Right lung (tissue), 10 donors: ENCODE results near the gene INPP5J. TPM values are rescaled to one million over a fixed set of nuclear protein-coding genes. Genes with fewer than 3 reads are reported as not detected.
"Not testable (repeated sequence)": the region's sequence is repeated elsewhere in the genome, so short reads cannot be mapped to it uniquely, and the experiment has no call there.

Experiments used
- DNase-seq, 2 donors: peaks; one replicate each; pipeline ENCODE4 v3.0.0-alpha.2; 2013
- long read RNA-seq, 8 donors: transcript quantifications; one replicate each; lab custom pipeline, GENCODE V29; 2026
- polyA plus RNA-seq, 5 donors: library from polyadenylated mRNA; unstranded; fragments of 120-200 nt; gene quantifications; one replicate each; pipeline versions ENCODE4 v1.2.1 to v1.2.3, GENCODE V29; 2013; ENCODE audit warnings: inconsistent platforms in 1 of 5, low replicate concordance in 1 of 5; ENCODE audit not compliant: insufficient read length in 5 of 5, insufficient read depth in 1 of 5

The INPP5J gene, protein sequence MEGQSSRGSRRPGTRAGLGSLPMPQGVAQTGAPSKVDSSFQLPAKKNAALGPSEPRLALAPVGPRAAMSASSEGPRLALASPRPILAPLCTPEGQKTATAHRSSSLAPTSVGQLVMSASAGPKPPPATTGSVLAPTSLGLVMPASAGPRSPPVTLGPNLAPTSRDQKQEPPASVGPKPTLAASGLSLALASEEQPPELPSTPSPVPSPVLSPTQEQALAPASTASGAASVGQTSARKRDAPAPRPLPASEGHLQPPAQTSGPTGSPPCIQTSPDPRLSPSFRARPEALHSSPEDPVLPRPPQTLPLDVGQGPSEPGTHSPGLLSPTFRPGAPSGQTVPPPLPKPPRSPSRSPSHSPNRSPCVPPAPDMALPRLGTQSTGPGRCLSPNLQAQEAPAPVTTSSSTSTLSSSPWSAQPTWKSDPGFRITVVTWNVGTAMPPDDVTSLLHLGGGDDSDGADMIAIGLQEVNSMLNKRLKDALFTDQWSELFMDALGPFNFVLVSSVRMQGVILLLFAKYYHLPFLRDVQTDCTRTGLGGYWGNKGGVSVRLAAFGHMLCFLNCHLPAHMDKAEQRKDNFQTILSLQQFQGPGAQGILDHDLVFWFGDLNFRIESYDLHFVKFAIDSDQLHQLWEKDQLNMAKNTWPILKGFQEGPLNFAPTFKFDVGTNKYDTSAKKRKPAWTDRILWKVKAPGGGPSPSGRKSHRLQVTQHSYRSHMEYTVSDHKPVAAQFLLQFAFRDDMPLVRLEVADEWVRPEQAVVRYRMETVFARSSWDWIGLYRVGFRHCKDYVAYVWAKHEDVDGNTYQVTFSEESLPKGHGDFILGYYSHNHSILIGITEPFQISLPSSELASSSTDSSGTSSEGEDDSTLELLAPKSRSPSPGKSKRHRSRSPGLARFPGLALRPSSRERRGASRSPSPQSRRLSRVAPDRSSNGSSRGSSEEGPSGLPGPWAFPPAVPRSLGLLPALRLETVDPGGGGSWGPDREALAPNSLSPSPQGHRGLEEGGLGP
- polyA plus RNA-seq, result 1 to 10 TPM; 1.7 to 4.2 (median 2.3) TPM
- long read RNA-seq, donor 1, partial matches to known transcripts, result 0 of 2 reads
- long read RNA-seq, donor 1, other reads (novel, unspliced or antisense), result 0 of 2 reads
- long read RNA-seq, donor 2, partial matches to known transcripts, result 0 of 1 reads
- long read RNA-seq, donor 2, other reads (novel, unspliced or antisense), result 0 of 1 reads
- long read RNA-seq, donor 3, partial matches to known transcripts, result 0 of 1 reads
- long read RNA-seq, donor 3, other reads (novel, unspliced or antisense), result 0 of 1 reads
- long read RNA-seq, donor 4, result 0 reads
- long read RNA-seq, donor 5, result 0 reads
- long read RNA-seq, donor 6, result 0 reads
- long read RNA-seq, donor 7, partial matches to known transcripts, result 0 of 1 reads
- long read RNA-seq, donor 7, other reads (novel, unspliced or antisense), result 0 of 1 reads
- long read RNA-seq, donor 8, partial matches to known transcripts, result 0 of 1 reads
- long read RNA-seq, donor 8, other reads (novel, unspliced or antisense), result 0 of 1 reads

DNA sequence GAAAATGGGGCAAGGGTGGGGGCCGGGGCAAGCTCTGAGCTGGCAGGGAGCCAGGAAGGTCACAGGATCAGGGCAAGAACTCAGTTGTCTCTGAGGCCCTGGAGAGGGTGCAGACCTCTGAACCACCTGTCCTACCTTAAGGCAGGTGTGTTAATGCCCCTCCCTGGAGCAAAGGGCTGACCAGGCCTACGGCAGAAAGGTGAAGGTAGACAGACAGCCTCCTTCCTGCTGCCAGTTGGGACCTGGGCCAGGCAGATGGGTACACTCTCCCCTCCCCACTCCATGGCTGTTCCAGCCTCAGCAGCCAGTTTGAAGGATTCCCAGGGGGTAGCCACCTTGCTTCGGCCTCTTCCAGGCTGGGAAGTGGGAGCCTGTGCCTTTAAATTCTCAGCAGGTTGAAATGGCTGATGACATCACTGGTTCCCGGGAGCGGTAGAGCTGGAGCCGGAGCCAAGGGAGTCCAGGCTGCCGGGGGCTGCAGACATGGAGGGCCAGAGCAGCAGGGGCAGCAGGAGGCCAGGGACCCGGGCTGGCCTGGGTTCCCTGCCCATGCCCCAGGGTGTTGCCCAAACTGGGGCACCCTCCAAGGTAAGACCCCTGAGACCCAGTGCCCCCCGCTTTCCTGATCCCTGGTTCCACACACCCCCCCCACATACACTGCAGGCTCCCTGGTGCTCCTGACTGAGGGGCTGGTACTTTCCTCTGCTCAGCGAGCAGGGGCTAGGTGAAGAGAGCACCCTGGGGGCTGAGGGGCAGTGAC, at the start of gene INPP5J:
Gene INPP5J, plus strand, starts transcription at position 435 of the 760 bp plus-strand sequence. Its CDS starts 49 bp downstream, at position 484.
- no peak for DNase-seq

DNA sequence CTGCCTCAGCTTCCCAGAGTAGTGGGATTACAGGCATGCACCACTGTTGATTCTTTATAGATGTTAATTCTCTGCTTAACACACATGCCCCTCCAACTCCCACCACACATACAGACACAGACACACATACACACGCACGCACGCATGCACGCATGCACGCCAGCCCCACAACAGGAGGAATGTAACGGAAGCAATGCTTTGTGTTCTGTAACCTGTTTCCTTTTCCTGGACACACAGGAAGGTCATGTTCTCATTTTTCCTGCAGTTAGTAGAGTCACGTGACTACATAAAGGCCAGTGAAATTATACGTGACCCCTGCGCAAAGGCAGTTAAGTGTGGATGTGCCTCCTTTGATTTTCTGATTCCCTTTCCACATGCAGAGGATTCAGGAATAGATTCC, 49.6 kb upstream of the INPP5J start:
- DNase-seq, result not testable (repeated sequence)

DNA sequence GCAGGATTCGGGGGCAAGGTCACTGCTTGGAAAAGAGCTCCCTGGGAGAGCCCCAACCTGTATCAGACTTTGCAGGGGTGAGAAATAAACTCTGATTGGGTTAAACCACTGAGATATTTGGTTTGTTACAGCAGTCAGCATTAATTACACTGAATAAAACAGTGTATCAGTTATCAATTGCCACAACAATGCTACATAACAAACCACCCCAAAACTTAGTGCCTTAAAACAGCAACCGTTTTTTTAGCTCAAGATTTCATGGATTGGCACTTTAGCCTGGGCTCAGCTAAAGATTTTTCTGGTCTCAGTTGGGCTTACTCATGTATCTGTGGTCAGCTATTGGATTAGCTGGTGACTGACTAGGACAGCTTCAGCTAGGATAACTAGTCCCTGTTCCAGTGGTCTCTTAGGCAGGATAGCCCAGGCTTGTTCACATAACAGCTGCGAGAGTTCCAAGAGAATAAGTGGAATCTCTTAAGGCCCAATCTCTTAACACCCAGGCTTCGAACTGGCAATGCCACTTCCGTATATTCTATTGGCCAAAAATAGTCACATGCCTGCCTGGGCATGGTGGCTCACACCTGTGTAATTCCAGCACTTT, 49.1 kb upstream of the INPP5J start:
- not testable (repeated sequence) for DNase-seq

DNA sequence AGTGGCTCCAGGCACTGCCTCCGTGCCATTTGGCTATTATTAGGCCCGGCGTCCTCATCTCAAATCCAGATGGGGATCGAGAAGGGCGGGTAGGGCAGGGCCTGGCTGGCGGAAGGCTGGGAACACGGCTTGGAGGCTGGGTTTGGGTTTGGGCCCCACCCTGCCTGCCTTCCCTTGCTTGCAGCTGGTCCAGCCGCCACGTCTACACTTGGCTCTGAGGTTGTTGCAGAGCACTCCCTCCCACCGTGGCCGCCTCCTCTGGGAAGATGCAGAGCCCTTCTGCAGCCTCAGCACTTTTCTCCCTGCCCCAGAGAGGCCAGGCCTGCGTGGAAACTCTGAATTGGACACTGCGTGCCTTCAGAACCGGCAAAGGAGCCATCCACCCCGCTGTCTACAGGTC, 46.8 kb upstream of the INPP5J start:
- peak; percentile 86 to 91 for DNase-seq

DNA sequence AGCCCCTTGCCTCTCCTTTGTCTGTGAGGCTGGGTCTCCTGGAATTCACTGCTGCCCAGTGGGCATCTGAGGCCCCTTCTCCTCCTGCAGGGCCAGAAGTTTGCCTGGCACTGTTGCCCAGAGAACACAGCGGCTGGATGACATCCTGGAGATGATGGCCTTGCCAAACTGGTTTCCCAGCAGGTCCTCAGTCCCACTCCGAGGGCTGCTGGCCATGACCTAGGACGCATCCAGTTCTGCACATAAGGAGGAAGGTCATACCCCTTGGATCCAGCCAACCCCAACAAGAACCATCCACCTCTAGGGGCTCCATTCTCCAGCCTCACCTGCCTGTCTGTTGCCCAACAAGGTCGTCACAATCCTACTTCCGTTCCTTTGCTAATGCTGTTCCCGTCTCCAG, 45.1 kb upstream of the INPP5J start:
- DNase-seq, result no peak

DNA sequence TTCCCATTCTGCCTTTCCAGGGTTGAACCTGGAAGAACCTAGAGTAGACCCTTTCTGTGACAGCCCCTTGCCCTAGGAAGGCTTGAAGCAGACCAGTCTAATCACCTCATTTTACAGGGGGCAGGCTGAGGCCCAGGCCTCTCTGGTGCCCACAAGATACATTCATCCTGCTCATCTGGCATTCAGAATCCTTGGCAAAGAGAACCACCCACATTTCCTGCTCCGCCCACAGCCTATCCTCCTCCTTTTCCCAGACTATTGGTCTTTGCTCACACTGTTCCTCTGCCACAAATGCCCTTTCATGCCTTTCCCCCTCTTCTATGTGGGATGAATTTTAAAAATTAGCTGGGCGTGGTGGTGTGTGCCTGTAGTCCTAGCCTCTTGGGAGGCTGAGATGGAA, 44.4 kb upstream of the INPP5J start:
- not testable (repeated sequence) for DNase-seq

DNA sequence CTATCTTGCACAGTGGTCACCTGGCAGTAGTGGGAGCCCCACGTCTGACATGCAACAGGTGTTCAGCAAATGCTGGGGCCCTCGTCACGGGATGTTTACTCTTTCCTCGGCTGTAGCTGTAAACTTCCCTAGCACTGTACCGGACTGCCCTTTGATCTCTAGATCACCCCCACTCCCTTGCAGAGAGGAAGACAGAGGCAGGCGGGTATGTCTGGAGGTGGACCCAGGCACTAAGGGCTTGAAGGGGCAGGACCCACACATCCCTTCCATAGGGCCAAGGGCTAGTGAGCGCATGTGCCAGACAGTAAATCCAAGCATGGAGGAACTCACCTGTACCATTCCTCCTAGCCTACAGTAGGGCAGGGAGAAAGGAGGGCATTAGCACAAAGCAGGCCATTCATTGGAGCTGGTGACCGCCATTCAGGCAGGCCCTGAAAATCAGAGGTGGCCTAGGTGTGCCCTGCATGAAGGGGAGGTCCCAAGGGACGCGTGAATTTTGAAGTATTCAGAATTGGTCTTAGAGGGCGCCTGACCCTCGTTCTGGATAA, 43.6 kb upstream of the INPP5J start:
- no peak for DNase-seq

DNA sequence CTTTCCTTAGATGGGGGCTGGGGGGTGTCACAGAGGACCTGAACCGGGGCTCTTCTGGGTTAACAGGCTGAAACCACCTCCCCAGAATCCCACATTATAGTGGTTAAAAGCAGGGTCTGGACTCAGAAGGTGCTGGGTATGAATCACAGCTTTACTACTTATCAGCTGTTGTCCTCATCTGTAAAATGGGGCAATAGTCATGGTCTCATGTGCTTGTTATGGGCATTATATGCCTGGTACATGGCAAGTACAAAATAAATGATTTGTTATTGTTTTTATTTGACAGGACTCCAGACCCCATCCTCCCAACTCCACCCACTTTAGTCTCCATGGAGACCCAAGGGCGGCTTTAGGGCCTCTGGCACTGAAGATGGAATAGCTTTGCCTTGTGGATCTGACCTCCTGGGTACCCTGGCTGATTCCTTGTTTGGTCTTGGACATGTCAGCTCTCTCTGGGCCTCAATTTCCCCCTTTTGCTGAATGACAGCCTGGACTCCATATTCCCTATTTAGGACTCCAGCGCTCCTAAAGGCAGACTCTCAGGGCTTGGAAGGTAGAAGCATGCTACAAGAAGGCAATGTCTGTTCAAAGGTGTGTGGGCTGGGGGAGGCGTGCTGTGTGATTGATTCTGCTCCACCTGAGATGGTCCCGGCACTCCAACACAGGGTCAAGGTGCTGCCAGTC, 42.5 kb upstream of the INPP5J start:
- no peak for DNase-seq

DNA sequence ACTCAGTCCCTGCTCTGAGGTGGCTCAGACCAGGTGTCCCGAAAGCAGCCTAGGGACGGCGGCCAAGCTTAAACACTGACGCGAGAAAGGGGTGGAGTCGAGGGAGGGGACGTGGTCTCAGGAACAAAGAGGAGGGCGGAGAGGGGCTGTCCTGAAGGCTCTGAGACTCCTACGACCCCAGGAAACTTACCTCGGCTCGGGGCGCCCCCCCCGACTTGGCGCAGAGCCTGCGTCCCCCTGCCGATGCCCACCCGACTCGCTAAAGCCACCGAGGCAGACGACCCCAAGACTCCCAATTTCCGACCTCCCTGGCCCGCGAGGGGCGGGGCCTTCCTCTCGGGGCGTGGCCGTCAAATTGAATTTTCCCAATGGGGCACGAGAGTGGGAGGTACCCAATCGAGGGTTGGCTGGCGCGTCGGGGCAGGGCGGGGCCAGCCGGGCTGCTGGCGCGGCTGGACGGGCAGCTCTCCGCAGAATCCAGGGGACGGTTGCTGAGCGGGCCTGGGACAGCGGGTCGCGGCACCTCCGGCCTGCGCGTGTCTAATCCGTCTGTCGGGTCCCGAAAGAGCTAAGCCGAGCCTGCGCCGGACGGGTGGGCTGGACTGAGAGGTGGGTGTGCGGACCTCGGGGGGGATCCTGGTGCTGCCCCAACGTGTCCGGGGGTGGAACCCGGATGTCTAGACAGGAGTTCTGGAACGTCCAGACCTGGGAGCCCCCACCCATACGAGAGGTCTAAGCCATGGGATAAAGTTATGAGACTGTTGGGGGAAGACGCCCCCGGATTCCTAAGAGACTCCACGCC, 41.7 kb upstream of the INPP5J start, which contains the start of gene SMTN:
Gene SMTN, plus strand, starts transcription at position 471 of the 802 bp plus-strand sequence. CDS start 1,941 bp downstream, outside the sequence.
- DNase-seq, result peak; percentile 96 to 97

DNA sequence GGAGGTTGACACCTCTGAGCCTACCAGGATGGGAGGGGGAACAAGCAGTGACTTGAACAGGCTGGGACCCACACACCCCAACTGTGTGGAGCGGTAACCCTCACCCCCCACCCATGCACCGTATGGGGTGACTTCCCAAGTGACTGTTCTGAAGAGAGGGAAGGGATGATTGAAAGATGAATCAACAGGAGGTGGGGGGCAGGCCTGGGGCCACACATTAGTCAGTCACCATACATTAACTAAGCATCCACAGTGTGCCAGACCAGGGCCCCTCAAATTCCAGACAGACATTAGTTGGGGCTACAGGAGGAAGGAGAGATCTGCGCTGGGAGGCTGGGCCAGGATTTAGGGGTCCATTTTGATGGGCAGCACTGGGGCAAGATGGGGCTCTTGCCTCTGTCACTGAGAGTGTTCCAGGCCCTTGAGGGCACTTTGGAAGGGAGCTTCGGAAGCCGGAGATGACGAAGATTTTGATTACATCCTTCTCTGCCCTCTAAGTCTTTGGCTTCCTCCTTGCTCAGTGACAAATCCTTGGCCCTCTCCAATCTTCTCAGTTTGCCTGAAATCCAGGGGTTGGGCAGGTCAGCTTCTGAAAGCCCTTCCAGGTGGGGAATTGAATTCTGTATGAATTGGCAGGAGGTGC, 40.7 kb upstream of the INPP5J start:
- DNase-seq, result no peak

DNA sequence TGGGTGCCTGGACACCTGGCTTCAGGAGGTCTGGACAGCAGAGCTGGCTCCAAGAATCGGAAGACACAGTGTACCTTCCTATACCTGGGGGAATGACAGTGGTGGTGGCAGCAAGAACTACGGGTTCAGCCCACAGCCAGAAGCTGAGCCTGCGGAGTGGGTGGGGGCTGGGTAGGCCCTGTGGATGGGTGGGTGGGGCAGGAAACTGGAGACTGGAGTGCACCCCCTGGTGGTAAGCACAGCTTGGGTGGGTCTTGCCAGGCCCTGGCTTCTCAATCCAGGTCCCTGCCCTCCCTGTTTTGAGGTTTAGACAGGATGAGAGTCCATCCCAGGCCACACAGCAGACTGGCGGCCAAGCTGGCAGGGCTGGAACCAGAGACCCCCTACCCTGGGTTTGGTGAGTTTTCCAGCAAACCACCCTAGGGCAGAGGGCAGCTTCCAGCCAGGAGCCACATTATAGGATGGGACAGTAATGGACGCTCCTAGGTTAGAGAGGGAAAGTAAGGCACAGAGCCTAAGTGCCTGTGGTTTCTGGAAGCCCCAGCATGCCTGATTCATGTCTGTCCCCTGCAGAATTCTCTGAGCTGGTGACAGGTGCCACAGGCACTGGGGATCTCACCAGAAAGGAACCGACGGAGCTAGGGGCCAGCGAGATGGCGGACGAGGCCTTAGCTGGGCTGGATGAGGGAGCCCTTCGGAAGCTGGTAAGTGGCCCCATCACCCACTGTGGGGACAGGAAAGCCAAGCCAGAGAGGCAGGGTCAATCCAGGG, 40.0 kb upstream of the INPP5J start:
- DNase-seq, result no peak

DNA sequence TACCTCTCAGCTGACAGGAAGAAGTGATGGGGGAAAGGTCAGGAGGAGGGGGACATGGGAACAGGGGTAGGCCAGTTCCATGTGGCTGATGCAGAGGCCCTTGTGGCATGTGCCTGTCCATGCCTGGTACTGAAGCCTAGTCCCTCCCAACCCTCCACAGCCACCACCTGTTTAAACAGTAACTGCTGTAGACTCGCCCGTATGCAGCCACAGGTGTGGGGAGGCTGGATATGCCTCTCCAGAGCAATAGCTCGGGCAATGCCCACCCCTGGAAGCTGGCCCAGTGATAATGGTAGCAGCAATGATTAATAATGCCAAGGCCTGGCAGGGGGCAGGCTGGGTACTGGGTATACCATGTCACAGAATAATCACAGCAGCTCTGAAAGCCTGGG, 39.4 kb upstream of the INPP5J start:
- no peak for DNase-seq

DNA sequence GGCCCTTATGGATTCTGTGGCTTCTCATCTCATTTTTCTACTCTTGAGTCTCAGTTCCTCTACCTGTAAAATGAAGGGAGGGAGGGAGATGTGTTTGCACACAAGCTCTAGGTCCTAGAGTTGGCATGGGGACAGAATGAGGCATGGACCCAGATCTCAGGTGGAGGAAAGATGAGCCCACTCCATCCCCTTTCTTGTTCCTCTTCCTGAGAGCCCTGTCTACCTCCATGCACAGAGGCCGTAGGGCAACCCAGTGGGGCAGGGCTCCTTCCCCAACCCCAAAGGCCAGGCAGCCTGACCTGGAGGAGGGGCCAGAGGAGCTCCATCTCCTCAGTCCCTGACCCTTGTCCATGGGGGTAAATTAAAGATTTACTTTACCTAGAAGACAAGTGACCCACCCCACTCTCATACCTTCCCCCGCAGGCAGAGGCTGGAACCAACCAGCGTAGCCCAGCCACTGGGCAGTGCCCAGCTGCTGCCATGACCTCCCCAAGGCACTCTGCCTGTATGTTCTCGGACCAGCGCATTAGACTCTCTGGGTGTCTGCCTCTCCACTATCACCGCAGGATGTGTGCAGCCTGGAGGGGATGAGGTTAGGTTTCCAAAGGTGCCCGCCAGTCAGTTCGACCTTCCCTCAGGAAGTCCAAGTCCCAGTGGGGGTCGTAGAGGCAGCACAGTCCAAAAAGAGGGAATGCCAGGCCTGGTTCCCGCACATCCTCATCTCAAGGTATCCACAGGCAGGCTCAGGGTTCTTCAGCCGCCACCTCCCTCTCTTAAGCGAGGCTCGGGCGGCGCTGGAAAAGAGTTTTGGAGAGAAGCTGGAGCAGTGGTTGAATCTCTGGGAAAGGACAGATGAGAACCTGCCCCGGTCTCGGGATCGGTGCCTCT, 38.6 kb upstream of the INPP5J start:
- DNase-seq, result no peak

DNA sequence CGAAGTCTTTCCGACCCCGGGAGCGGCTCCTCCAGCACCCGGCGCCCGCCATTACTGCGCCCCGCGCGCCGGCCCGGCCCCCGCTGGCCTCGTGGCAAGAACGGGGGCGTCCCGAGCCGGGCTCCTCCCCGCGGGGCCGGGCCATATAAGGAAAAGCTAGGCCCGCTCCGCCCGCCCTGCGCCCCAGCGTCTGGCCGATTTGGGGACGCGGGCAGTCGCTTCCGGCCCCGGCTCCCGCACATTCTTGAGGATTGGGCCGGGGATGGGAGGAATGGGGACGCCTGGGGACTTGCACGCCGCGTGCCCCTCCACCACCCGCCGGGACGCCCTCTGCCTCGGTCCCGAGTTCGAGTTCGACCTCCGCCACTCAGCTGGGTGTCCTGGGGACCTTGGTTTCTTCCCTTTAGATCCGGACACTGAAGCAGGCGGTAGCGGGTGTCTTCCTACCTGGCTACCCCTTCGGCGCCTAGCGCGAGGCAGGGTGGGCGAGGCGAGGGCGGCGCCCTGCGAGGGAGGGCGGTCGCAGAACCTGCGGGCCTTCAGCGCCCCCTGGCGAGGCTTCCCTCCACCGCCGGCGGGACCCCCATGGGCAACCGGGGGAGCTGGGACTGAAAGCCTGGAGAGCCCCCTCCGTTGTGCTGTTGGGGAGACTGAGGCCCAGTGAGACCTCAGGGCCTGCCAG, 37.8 kb upstream of the INPP5J start:
- DNase-seq, result peak; percentile 78 to 82

DNA sequence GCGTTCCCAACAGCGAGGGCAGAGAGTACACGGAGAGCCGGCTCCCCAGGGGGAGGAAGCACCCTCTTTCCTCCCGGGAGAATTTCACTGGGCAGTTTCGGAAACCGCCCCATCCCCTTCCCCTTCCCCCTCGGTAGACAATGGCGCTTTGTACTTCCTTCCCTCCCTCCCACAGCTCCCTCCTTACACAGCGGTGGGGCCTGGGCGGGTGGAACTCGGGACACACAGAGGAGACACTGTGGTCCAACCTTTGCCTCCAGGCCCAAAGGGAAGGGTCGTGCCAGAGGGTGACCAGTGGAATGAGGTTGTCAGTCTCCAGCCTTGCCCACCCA, 37.3 kb upstream of the INPP5J start:
- no peak for DNase-seq
